Adrenal gland (tissue), 12 donors: ENCODE results near the gene OSCAR. TPM values are rescaled to one million over a fixed set of nuclear protein-coding genes. Genes with fewer than 3 reads are reported as not detected.

Experiments
- DNase-seq, 7 donors: peaks; one replicate each; pipeline ENCODE4 v3.0.0-alpha.2; 2019 to 2020
- H3K27ac ChIP-seq, 5 donors: fragments of 200-600 bp; sonication (generic) in 4 of 5; 1 replicate in 3 of 5; 2 replicates in 2 of 5; pipeline versions ENCODE4 v1.5.1 to v1.8.0; 2016 to 2020; ENCODE audit warnings: mild to moderate bottlenecking in 1 of 5
- H3K27me3 ChIP-seq: fragments of 200-600 bp; 2 replicates; pipeline ENCODE4 v1.8.0; 2021
- H3K36me3 ChIP-seq, 2 donors: fragments of 200-600 bp; replicated peaks in 1 of 2; 1 replicate in 1 of 2; 2 replicates in 1 of 2; pipeline versions ENCODE4 v1.5.1 to v1.8.0; 2018 to 2022
- H3K4me1 ChIP-seq, 2 donors: fragments of 200-600 bp; replicated peaks in 1 of 2; 1 replicate in 1 of 2; 2 replicates in 1 of 2; pipeline versions ENCODE4 v1.5.1 to v1.8.0; 2018 to 2021
- H3K4me3 ChIP-seq, 4 donors: fragments of 200-600 bp; sonication (generic) in 3 of 4; one replicate each; pipeline ENCODE4 v1.5.1; 2016 to 2018
- H3K9me3 ChIP-seq, 3 donors: fragments of 200-600 bp; sonication (generic) in 1 of 3; replicated peaks in 1 of 3; 1 replicate in 2 of 3; 2 replicates in 1 of 3; pipeline versions ENCODE4 v1.5.1 to v1.8.0; 2016 to 2021
- POLR2A ChIP-seq, 2 donors: fragments of 450-650 bp; IDR thresholded peaks; one replicate each; pipeline ENCODE4 v1.6.1; 2017; ENCODE audit warnings: antibody characterized with exemption in 2 of 2, mild to moderate bottlenecking in 2 of 2, moderate library complexity in 1 of 2
- WGBS, 4 donors: extraction: QIAGEN DNeasy Blood & Tissue Kit in 2 of 4; methylation state at CpG; one replicate each; pipeline versions ENCODE4 v1.1.5 to v1.1.7; 2013 to 2017; 5-methylcytosine and 5-hydroxymethylcytosine counted together
- intact Hi-C, 2 donors: fragments of 100-400 bp; cut with DNase I; formaldehyde crosslinking; loops; one replicate each; pipeline versions ENCODE4 v1.14.1 to v1.15.0; 2022 to 2023
- polyA plus RNA-seq, 3 donors: library from polyadenylated mRNA; stranded (reverse); fragments of 200-250 nt in 2 of 3; fragments of 350-450 nt in 1 of 3; fragmentation: Illumina TruSeq in 1 of 3; extraction: RNeasy Lipid Tissue Mini Kit (QIAGEN cat#74804) in 1 of 3; gene quantifications; one replicate each; pipeline ENCODE4 v1.2.3, GENCODE V29; 2013 to 2014
- total RNA-seq, 9 donors: library from RNA; depleted of rRNA in 4 of 9; stranded (reverse); fragments of >200 nt in 4 of 9; fragments of 120-200 nt in 1 of 9; fragmentation: NEBNext Ultra II Directional in 1 of 9; extraction: Animal tissue kit (Norgen Biotek cat#: 25700) in 1 of 9; gene quantifications; one replicate each; pipeline versions ENCODE4 v1.1.0 to v1.2.4, GENCODE V29; 2013 to 2023
- TF ChIP-seq, protein P1 (sequence below), 6 experiments: fragments of 450-650 bp in 4 of 6; fragments of 200-600 bp in 2 of 6; sonication (generic) in 1 of 6; IDR thresholded peaks; 1 replicate in 5 of 6; 2 replicates in 1 of 6; pipeline versions ENCODE4 v1.5.1 to v1.8.0; 2016 to 2021; ENCODE audit warnings: antibody characterized with exemption in 6 of 6, mild to moderate bottlenecking in 2 of 6, moderate library complexity in 1 of 6
- donor health status: healthy with polysubstance abuse.
- donor health status: Bipolar disorder and iron deficiency.
- donor health status: DM: yes; HTN: yes; CAD: no.
- donor health status: DM: no; HTN: no; CAD: no.
- donor health status: DM: no; HTN: no; CAD: no.
- donor health status: DM: yes; HTN: yes; CAD: no.

The OSCAR gene
- total and polyA plus RNA-seq, 12 donors, result 0.11 to 6.6 (median 2.4) TPM; not detected in 1

DNA sequence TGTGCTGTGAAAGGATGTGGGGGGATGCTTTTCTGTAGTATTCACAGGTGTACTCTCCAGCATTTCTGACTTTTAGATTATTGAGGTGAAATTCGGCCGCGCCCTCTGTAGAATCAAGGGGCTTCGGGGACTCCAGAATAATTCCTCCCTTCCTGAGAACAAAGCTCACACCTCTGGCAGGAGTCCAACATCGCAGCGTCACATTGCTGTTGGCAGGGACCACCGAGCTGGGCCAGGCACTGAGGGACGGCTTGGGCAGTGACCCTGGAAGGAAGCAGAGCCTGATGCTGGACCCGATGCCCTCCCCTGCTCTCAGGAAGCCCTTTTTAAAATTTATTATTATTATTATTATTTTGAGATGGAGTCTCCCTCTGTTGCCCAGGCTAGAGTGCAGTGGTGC, 25.8 kb downstream of the OSCAR start:
- no peak overlapping the region for H3K4me3 ChIP-seq
- WGBS, 4 donors, result 68 to 78% (median 74%) methylated on average over 9 of the region's 9 CpGs
- no peak for TF ChIP-seq POLR2A (IDR thresholded peaks at IDR 0.05)
- TF ChIP-seq, protein P1, sequence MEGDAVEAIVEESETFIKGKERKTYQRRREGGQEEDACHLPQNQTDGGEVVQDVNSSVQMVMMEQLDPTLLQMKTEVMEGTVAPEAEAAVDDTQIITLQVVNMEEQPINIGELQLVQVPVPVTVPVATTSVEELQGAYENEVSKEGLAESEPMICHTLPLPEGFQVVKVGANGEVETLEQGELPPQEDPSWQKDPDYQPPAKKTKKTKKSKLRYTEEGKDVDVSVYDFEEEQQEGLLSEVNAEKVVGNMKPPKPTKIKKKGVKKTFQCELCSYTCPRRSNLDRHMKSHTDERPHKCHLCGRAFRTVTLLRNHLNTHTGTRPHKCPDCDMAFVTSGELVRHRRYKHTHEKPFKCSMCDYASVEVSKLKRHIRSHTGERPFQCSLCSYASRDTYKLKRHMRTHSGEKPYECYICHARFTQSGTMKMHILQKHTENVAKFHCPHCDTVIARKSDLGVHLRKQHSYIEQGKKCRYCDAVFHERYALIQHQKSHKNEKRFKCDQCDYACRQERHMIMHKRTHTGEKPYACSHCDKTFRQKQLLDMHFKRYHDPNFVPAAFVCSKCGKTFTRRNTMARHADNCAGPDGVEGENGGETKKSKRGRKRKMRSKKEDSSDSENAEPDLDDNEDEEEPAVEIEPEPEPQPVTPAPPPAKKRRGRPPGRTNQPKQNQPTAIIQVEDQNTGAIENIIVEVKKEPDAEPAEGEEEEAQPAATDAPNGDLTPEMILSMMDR (IDR thresholded peaks at IDR 0.05), result no peak
- no peaks in the 10 kb centered on the region for H3K4me1 ChIP-seq
- no peak overlapping the region for H3K27ac ChIP-seq
- no peaks in the 10 kb centered on the region for H3K9me3 ChIP-seq
- intact Hi-C loops, result no loop called here
- no peak for DNase-seq
- no peaks in the 10 kb centered on the region for H3K27me3 ChIP-seq
- no peaks in the 10 kb centered on the region for H3K36me3 ChIP-seq

GRCh38 chr19:54073829-54074228, 26.8 kb downstream of the OSCAR start:
- no peak for DNase-seq
- WGBS, 4 donors, result 84 to 87% (median 87%) methylated on average over 8 to 10 of the region's 10 CpGs
- Histone ChIP-seq H3K27me3 (no peaks in the 10 kb centered on the region), H3K27ac (no peak overlapping the region), H3K4me1 (no peaks in the 10 kb centered on the region), H3K4me3 (no peak overlapping the region), H3K9me3 (no peaks in the 10 kb centered on the region), H3K36me3 (no peaks in the 10 kb centered on the region)
- no peak for TF ChIP-seq POLR2A (IDR thresholded peaks at IDR 0.05)
- TF ChIP-seq, protein P1 (IDR thresholded peaks at IDR 0.05), result no peak
- intact Hi-C loops, result no loop called here

DNA sequence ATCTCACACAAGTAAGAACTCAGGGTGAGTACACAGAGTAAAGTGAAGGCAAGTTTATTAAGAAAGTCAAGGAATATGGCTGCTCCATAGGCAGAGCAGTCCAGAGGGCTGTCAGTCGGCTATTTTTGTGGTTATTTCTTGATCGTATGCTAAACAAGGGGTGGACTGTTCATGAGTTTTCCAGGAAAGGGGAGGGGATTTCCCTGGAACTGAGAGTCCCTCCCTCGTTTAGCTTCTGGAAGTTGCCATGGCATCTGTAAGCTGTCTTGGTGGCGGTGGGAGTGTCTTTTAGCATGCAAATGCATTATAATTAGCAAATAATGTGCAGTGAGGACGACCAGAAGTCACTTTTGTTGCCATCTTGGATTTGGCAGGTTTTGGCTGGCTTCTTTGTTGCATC, 31.1 kb downstream of the OSCAR start:
- no peaks in the 10 kb centered on the region for H3K36me3 ChIP-seq
- WGBS, 4 donors, result 62 to 80% (median 70%) methylated on average over 2 to 5 of the region's 5 CpGs
- no peaks in the 10 kb centered on the region for H3K4me1 ChIP-seq
- no peak for DNase-seq
- TF ChIP-seq POLR2A (IDR thresholded peaks at IDR 0.05), result no peak
- TF ChIP-seq, protein P1 (IDR thresholded peaks at IDR 0.05), result no peak
- H3K4me3 ChIP-seq, result no peak overlapping the region
- H3K27ac ChIP-seq, result no peak overlapping the region
- intact Hi-C loops, result no loop called here
- no peaks in the 10 kb centered on the region for H3K27me3 ChIP-seq
- no peaks in the 10 kb centered on the region for H3K9me3 ChIP-seq

- intact Hi-C loops, result no loop called here
- Histone ChIP-seq H3K27ac (no peak within 1 kb of the TSS), H3K4me3 (no peak within 1 kb of the TSS), H3K27me3 (no peaks in the 10 kb centered on the region), H3K36me3 (no peaks in the 10 kb centered on the region), H3K4me1 (no peaks in the 10 kb centered on the region), H3K9me3 (no peaks in the 10 kb centered on the region)
- 73 to 81% (median 74%) methylated on average over 24 to 34 of the region's 34 CpGs for WGBS, 4 donors
- DNase-seq, result no peak
- TF ChIP-seq, protein P1 (IDR thresholded peaks at IDR 0.05), result no peak
- no peak for TF ChIP-seq POLR2A (IDR thresholded peaks at IDR 0.05)
Measured at GRCh38 chr19:54063350-54064116, 37.1 kb downstream of the OSCAR start, which contains the start of gene VSTM1. Gene VSTM1 (minus strand): TSS chr19:54063897. CDS start chr19:54063777, 120 bp downstream.
